AG09319 (cell line): ENCODE data around the gene FAM120B.

ENCODE experiments used
- DNase-seq: peaks from one replicate; pipeline ENCODE4 v3.0.0-alpha.2; 2010; ENCODE audit warnings: low read depth; ENCODE audit errors: extremely low read depth
- TF ChIP-seq, protein P1 (sequence below): IDR thresholded peaks from 2 replicates; pipeline ENCODE4 v1.5.1; 2011; ENCODE audit warnings: low read depth, mild to moderate bottlenecking, inconsistent platforms, low read length, moderate library complexity

FAM120B gene

DNA sequence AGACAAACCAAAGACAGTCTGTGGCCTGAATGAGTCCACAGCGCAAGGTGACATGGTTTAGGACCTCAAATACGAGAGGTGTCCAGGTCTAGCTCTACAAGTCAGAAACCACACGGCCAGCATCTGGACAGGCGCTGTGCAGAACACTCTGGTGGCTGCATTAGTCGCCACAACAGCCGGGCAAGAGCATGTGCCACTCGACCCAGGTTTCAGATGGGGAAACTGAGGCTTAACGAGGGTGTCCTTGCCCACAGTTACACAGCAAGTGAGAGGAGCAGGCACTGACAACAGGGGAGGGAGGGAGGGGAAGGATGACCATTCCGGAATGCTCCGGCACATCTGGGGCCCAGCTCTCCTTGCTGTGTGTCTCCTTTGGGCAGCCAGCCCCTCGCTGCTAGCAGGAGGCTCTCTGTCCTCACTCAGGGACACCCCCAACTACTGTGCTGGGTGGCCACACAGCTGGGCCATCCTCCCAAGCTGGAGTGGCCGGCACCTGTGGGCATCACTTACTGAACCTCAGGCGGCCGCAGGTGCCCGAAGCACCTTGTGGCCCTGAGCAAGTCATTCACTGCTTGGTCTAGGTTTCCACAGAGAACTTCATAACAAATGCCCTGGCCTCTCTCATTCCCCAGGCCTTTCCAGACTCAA, 22.3 kb upstream of the FAM120B start:
- no peak for DNase-seq

DNA sequence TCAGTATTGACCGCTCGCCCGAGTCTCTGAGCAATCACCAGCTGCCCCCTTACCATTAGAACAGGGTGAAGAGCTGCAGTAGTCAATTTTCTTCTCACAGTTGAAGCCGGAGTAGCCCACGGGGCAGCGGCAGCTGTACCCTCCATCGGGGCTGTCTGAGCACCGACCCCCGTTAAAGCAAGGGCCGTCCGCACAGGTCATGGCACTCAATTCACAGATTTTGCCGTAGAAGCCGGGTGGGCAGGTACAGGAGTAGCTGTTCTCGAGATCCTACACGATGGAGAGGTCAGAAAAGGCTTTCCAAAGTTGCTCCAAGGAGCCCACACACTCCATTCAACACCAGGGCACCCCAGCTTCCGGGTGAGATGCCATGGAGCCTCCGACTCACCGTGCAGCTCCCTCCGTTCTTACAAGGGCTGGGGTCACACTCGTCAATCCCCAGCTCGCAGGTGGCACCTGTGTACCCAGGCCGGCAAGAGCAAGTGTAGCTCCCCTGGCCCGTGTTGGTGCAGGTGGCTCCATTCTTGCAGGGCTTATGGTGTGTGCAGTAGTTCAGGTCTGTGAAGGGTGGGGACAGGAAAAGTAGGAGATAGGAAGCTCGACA, 21.6 kb upstream of the FAM120B start:
- DNase-seq: no peak
- TF ChIP-seq, protein P1, sequence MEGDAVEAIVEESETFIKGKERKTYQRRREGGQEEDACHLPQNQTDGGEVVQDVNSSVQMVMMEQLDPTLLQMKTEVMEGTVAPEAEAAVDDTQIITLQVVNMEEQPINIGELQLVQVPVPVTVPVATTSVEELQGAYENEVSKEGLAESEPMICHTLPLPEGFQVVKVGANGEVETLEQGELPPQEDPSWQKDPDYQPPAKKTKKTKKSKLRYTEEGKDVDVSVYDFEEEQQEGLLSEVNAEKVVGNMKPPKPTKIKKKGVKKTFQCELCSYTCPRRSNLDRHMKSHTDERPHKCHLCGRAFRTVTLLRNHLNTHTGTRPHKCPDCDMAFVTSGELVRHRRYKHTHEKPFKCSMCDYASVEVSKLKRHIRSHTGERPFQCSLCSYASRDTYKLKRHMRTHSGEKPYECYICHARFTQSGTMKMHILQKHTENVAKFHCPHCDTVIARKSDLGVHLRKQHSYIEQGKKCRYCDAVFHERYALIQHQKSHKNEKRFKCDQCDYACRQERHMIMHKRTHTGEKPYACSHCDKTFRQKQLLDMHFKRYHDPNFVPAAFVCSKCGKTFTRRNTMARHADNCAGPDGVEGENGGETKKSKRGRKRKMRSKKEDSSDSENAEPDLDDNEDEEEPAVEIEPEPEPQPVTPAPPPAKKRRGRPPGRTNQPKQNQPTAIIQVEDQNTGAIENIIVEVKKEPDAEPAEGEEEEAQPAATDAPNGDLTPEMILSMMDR: no peak

More for the DNA sequence above, 22.3 kb upstream of the FAM120B start:
- TF ChIP-seq, protein P1: no peak

DNA sequence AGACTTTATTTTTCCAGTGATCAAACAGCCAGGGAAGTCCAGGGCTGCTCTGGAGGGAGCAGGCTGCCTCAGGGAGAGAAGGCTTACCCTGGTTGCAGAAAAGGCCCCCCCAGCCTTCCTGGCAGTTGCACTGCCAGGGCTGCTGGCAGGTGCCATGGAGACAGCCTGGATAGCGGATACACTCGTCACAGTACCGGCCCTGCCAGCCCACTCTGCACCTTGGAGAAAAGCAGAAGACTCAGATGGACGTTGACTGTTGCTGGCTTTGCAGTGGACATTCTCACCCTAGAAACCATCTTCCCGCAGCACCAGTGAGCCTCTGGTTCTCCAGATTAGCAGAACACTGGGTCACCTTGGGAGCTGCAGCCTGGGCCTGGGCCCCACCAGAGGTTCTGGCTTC, 21.1 kb upstream of the FAM120B start:
- TF ChIP-seq, protein P1: no peak
- no peak for DNase-seq

DNA sequence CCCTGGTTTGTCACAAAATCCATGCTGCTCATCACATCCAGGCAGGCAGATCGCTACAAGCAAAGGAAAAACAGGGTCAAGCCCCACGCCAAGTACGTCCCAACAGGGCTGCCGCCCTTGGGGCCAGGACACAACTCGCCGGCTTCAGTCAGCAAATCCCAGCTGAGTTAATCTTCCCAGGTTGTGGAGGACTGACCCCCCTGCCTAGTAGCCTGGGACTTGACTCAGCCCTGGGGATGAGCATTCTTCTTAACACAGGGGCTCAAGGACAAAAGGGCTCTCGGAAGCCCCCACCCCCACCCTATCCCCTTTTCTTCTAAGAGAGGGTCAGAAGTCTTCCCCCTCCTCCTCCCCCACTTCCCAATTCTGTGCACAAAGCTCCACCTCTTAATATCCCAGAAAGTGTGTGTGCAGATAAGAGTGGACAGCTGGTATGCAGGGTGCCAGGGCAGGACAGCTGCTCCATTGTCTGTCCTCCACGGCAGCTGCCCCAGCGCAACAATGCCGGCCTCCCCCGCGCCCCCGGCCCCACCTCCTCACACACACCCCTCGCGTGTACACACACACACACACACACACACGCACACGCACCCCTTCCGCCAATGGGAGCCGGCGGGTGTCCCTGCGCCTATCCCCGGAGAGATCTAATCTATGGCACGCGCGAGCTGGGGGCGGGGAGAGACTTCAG, 20.2 kb upstream of the FAM120B start:
- TF ChIP-seq, protein P1: no peak

DNA sequence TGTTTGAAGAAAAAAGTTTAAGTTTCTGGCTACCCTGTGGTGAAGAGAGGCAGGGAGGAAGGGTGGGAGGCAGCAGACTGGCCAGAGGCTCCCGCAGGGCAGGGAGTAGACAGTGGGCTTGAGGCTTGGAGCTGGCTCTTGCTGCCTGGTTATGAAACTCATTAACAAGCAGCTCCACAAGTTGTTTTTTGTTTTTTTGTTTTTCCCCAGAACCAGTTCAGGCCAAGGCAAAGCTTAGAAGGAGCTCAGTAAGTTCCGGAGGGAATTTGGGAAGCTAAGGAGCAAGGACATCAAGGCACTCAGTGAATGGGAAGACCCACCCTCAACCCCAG, 19.7 kb upstream of the FAM120B start:
- no peak for DNase-seq
- TF ChIP-seq, protein P1: no peak

More for the DNA sequence above, 20.2 kb upstream of the FAM120B start:
- no peak for DNase-seq

DNA sequence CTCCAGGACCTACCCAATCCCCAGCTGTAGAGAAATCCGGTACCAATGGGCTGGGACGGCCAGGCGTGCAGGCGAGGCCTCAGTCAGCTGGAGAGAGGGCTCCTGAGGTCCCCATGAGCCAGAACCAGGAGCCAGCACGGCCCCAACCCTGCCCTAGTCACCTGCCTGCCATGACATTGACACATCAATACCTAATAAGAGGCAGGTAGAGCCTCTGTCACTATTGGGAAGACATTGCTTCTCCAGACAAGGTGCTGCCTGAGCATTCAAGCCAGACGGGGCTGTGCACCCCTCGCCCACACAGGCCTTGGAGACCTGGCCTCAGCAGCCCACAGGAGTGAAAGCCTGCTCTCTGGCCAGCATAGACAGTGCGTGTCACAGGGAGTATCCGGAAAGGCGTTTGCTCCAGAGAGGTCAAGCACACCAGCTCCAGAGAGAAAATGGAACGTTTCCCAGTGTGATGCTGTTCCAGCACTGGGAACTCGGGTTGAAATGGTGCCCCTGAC, 19.1 kb upstream of the FAM120B start:
- DNase-seq: no peak
- TF ChIP-seq, protein P1: no peak

DNA sequence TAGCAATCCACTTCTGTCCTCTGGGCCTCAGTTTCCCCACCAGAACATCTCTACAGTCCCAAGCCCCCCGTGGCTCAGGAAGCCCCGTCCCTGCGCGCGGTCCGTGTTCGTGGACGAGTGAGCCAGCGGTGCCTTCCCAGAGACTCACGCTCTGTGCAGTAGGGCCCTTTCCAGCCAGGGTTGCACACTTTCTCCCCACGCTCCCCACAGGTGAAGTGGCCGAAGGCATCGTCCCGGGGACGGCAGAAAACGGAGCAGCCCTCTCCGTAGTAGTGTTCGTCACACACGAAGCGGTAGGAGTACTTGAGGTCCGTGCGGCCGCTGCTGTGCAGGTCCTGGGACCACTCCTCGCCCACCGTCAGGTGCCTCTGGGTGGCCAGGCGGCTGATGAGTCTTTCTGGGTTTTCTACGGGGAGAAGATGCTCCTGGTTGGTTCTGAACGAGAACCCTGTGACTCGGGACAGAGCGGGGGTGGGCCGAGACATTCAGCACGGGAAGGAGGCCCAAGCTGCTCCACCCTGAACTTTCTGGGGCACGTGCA, 18.4 kb upstream of the FAM120B start:
- TF ChIP-seq, protein P1: no peak
- DNase-seq: no peak
